GM19455 (cell line): ENCODE results near the gene CLEC10A.
"Not testable (repeated sequence)": the region's sequence is repeated elsewhere in the genome, so short reads cannot be mapped to it uniquely, and the experiment has no call there.

Source experiments
- ATAC-seq: cut with Tn5 transposase; IDR thresholded peaks from one replicate; pipeline ENCODE4 v1.9.1; 2021; ENCODE audit not compliant: unreplicated experiment

CLEC10A gene

DNA sequence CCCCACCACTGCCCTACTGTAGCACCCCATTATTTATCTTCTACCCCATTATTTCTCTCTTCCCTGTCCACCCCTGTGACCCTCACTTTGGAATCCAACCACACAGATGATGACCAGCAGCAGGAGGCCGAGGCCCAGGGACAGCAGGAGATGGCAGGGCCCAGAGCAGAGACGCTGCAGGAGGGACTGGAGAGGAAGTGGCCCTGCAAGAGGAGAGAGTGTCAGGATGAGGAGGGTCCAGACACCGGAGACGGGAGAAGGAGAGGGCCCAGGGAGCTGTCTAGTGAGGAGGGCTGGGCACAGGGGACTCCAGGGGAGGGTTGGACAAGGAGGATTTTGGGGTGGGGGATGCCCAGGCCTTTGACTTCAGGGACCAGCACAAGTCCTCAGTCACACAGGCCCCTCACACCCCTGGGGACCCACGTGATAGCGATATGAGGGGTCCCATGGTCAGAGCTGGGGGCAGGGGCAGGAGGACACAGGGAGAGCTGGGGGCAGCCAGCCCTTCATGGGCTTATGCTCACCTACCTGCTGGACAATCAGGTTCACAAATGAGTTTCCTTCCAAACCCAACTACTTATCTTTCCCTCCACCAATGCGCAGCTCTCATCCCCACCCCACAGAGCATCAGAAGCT, 2.0 kb downstream of the CLEC10A start:
- no peak for ATAC-seq

DNA sequence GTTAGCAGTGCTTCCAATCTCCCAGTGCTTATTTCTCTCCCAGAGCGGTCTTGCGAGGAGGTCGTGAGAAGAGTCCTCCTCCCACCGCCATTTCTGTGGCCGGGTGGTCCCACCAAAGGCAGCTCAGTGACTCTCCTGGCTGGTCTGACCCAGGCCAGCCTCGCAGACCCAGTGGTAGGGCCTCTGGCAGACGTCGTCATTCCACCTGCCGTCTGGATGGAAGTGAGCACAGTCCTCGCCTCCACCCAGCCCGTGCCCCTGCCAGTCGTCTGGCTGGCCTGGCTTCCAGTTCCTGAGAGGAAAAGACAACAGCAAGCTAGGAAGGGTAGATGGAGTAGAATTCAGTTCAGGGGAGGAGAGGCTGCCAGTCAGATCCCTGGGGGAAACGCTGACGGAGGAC, 5.1 kb downstream of the CLEC10A start:
- no peak for ATAC-seq

GRCh38 chr17:7072406-7072805, 7.6 kb downstream of the CLEC10A start:
- ATAC-seq, result no peak

- ATAC-seq, result no peak
Measured at GRCh38 chr17:7070712-7071111, 9.3 kb downstream of the CLEC10A start.

DNA sequence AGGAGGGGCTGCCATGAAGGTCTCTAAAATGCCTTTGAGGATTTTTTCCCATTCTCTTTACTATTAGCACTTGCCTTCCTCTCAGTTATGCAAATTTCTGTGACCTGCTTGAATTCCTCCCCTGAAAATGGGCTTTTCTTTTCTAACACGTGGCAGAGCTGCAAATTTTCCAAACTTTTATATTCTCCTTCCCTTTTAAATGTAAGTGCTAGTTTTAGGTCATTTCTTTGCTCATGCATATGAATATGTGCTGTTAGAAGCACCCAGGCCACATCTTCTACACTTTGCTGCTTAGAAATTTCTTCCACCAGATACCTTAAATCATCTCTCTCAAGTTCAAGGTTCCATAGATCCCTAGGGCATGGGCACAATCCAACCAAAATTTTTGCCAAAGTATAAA, 11.8 kb downstream of the CLEC10A start:
- ATAC-seq, result no peak

DNA sequence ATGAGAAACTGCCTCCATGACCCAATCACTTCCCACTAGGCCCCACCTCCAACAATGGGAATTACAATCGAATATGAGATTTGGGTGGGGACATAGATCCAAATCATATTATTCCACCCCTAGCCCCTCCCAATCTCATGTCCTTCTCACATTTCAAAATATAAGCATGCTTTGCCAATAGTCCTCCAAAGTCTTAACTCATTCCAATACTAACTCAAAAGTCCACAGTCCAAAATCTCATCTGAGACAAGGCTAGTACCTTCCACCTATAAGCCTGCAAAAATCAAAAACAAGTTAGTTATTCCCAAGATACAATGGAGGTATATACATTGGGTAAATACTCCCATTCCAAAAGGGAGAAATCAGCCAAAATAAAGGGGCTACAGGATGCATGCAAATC, 12.9 kb downstream of the CLEC10A start:
- ATAC-seq, result no peak

- no peak for ATAC-seq
Measured at GRCh38 chr17:7064261-7064660, 15.8 kb downstream of the CLEC10A start.

GRCh38 chr17:7063518-7064094, 16.4 kb downstream of the CLEC10A start:
- ATAC-seq, result no peak

DNA sequence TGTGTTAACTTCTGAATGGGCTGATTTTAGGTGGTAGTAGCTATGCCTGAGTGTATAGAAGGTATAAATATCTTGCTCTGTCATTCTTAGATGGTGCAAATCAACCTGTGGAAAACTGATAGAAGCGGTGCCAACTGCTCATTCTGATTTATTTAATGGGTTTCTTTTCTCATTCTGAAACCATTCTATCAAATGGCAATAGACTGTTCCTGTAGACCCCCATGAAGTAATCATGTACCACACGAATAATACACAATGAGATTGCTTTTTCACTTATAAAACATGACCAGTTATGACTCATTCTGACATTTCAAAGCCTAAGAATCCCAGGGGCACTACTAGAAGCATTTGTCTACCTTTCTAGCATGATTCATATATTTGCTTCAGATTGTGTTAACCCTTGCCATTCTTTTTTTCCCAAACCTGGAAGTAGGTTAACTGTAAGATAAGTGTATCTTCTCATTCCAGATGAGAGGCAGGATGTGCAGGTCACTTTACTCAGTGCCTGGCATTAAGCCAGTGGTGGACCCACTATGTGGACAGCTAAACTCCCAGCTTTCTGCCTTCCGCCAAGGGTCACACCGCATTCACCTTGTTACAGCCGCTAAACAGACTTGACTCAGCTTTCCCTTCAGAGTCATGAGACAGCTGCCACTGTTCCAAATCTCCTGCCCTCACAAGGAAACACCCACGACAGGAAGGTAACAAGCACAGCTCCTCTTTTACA, 19.7 kb downstream of the CLEC10A start:
- no peak for ATAC-seq

DNA sequence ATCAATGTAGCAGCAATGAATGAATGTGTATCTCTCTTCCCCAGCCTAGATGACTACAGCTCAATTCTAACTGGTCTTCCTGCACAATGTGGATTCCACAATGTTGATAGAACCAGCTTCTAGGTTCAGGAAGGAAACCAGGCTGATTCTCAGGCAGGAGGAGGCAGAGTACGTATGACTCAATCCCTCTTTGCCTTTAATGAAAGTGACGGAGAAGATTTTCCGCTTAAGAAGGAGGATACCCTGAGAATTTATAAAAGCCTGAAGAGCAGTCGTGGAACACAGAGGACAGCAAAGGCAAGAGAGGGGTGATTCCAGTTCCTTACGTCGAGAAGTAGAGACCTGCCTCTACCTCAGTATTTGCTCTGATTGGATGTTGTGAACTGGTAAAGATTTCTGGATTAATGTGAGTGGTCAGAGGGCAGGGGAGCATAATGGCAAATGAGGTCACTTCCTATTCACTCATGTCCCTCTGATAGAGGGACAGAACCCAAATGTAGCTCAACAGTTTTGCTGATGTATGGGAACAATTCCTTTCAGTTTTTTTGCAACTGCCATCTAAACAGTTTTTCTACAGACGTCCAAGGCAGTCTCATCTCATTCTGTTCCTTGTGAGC, 21.1 kb downstream of the CLEC10A start:
- ATAC-seq, result no peak

DNA sequence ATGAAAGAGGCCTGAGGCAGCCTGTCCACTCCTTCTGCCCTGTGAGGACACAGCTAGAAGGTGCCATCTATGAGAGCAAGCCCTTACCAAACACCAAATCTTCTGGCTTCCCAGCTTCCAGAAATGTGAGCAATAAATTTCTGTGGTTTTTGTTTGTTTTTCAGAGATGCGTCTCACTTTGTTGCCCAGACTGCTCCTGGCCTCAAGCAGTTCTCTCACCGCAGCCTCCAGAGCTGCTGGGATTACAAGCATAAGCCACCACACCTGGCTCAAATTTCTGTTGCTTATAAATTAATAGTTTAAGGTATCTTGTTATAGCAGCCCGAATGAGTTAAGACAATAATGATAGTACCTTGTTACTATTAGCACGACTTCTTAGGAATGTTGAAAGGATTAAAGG, 23.7 kb downstream of the CLEC10A start:
- no peak for ATAC-seq

GRCh38 chr17:7050583-7050982, 29.5 kb downstream of the CLEC10A start:
- not testable (repeated sequence) for ATAC-seq

GRCh38 chr17:7048968-7049367, 31.1 kb downstream of the CLEC10A start:
- no peak for ATAC-seq

DNA sequence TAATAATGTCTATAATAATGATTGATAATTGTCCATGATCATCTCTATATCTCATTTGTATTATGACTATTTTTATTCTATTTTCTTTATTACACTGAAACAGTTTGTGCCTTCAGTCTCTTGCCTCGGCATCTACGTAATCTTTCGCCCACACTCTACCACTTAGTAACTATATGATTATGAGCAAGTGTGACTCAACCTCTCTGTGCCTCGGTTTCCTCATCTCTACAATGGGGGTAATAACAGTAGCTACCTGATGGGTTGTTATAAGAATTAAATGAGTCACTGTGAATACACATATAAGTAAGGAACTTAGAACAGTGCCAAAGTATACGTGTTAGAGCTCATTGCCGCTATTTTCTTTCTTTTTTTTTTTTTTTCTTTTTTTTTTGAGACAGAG, 32.5 kb downstream of the CLEC10A start:
- no peak for ATAC-seq

DNA sequence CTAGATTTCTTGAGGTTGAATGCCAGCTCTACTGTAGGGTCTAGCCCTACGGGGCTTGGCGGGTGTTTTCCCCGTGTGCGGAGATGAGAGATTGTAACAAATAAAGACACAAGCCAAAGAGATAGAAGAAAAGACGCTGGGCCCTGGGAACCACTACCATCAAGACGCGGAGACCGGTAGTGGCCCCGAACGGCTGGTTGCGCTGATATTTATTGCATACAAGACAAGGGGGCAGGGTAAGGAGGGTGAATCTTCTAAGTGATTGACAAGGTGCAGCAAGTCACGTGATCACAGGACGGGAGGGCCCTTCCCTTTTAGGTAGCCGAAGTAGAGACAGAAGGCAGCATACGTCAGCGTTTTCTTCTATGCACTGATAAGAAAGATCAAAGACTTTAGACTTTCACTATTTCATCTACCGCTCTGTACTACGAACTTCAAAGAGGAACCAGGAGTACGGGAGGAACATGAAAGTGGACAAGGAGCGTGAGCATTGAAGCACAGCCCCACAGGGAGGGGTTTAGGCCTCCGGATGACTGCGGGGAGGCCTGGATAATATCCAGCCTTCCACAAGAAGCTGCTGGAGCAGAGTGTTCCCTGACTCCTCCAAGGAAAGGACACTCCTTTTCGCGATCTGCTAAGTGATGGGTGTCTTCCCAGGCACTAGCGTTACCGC, 33.2 kb downstream of the CLEC10A start:
- ATAC-seq, result not testable (repeated sequence)

- no peak for ATAC-seq
Measured at GRCh38 chr17:7046127-7046724, 33.8 kb downstream of the CLEC10A start.

DNA sequence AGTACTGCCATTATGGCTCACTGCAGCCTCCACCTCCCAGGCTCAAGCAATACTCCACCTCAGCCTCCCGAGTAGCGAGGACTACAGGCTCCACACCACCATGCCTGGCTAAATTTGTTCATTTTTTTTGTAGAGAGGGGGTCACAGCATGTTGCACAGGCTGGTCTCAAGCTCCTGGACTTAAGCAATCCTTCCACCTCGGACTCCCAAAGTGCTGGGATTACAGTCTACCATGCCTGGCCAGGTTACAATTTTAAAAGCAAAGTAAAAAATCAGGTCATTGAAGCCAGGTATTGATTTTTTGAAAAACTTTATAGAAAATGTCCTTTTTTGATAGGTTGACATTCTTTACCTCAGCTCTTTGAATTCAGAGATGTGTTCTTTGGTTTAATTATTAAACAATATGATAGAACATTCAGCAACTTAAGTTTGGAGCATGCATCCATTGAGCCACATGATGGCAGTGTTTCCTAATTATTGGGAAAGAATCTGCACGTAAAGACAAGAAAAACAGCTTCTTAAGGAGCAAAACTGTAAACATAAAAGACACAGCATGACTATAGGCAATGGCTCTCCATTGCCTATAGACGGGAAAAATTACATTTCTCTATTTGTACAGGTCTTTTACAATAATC, 34.4 kb downstream of the CLEC10A start:
- ATAC-seq, result no peak

DNA sequence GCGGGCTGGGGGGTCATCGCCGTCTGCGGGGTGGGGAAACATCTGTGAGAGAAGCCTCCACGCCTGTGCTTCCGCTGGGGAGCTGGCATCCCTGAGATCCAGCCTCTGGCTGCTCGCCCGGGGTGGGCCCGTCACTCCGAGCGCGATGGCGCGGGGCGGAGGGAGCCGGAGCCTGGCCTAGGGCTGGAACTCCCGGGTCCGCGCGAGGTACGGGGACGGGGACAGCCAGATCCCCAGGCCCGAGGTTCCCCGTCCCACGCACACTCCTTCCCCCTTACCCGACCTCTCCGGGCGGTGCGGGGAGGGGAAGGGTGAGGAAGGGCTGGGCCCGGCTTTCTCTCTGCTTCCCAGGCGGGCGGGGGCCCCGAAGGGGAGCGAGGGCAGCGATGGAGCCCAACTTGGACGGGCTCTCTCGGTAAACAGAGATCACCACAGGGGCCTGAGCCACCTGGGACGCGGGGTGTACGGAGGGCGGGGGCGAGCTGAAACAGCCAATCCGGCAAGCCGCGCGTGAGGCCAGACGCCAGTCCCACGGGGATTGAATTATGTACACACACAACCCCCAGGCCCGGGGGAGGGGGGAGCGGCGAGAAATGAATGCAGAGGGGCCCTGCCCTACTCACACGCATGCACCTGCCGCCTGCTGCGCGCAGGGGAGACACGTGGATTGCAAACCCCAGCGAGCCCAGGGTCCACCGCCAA, 36.4 kb downstream of the CLEC10A start, which contains the start of gene SLC16A11:
Gene SLC16A11 (minus strand): TSS at position 596 of the 702 bp plus-strand sequence. CDS start 579 bp downstream, at position 17.
- ATAC-seq, result no peak

DNA sequence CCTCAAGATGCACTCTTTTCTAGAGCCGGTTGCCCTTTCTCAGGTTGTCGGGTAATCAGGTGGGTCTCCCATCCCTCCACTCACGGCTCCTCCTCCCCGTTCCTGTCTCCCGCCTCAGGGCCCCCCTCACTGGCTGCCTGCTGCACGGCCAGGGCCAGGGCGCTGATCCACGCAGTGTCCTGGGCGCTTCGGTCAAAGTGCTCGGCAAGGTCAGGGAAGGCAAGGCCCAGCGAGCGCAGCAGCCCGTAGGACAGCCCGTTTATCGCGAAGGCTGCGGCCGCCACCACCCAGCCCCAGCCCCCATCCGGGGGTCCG, 36.9 kb downstream of the CLEC10A start:
- no peak for ATAC-seq
